ENCODE measurements around the gene BEAN1.

Gene BEAN1, protein sequence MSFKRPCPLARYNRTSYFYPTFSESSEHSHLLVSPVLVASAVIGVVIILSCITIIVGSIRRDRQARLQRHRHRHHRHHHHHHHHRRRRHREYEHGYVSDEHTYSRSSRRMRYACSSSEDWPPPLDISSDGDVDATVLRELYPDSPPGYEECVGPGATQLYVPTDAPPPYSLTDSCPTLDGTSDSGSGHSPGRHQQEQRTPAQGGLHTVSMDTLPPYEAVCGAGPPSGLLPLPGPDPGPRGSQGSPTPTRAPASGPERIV

DNA sequence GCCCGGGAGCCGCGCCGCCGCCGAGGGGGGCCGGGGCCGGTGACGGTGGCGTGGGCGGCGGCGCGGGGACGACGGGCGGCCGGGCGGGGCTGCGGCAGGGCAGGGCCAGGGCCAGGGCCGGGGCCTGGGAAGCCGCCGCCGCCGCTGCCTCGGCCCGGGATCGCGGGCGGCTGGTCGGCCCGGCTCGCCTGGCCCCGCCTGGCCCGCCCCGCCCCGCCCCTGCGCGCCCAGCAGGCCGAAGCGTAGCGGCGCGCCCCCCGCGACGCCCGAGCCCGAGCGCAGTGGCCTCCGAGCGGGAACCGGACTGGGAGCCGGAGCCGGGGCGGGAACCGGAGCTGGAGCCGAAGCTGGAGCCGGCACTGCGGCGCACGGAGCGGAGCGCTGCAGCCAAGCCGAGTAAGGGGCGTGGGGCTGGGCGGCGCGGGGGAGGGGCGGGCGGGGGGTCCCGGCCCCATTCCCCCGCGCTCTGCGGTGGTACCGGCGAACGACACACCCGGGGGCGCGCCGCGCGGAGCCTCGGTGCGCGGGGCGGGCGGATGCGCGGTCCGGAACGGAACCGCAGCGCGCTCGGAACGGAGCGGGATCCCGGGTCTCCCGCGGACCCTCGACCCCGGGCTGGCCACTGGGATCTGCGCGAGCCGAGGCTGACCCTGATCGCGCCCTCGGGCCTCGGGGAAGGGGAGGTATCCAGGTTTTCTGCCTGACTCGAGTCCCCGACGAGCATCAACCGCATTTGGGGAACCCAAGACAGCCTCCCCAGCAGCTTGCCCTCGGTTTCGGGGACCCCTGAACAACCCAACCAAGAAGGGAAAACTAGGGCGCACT is at the start of gene BEAN1:
Gene BEAN1, plus strand, starts transcription at position 260 of the 825 bp plus-strand sequence. CDS start 10,382 bp downstream, outside the sequence.
- DNase-seq (ENCODE audit: low read depth) = peak; percentile 13
- TF ChIP-seq, protein P1, sequence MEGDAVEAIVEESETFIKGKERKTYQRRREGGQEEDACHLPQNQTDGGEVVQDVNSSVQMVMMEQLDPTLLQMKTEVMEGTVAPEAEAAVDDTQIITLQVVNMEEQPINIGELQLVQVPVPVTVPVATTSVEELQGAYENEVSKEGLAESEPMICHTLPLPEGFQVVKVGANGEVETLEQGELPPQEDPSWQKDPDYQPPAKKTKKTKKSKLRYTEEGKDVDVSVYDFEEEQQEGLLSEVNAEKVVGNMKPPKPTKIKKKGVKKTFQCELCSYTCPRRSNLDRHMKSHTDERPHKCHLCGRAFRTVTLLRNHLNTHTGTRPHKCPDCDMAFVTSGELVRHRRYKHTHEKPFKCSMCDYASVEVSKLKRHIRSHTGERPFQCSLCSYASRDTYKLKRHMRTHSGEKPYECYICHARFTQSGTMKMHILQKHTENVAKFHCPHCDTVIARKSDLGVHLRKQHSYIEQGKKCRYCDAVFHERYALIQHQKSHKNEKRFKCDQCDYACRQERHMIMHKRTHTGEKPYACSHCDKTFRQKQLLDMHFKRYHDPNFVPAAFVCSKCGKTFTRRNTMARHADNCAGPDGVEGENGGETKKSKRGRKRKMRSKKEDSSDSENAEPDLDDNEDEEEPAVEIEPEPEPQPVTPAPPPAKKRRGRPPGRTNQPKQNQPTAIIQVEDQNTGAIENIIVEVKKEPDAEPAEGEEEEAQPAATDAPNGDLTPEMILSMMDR (conservative IDR thresholded peaks at IDR 0.05; ENCODE audit: low read length) = no peak
- peak within 1 kb of the TSS; percentile 39 for H3K4me3 ChIP-seq (ENCODE audit: low read length)

DNA sequence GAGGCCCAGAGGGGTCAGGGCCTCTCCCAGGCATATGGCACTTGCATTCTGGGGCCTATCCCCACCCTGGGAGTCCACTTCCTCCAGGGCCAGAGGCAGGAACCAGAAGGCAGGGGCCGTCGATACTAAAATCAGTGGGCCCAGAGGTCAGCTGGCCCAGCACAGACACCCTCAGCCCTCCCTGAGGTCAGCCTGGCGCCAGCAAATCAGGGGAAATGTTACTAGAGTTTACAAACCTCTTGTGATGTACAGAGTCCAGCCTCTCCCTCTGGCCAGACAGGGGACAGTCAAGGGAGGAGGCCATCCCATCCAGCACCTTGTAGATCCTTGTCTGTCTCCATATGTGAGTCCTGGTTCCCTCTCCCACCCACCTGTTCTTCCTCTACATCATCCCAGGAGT is 49.8 kb upstream of the BEAN1 start:
- DNase-seq (ENCODE audit: low read depth) = no peak
- TF ChIP-seq, protein P1 (conservative IDR thresholded peaks at IDR 0.05; ENCODE audit: low read length) = no peak
- no peak overlapping the region for H3K4me3 ChIP-seq (ENCODE audit: low read length)

DNA sequence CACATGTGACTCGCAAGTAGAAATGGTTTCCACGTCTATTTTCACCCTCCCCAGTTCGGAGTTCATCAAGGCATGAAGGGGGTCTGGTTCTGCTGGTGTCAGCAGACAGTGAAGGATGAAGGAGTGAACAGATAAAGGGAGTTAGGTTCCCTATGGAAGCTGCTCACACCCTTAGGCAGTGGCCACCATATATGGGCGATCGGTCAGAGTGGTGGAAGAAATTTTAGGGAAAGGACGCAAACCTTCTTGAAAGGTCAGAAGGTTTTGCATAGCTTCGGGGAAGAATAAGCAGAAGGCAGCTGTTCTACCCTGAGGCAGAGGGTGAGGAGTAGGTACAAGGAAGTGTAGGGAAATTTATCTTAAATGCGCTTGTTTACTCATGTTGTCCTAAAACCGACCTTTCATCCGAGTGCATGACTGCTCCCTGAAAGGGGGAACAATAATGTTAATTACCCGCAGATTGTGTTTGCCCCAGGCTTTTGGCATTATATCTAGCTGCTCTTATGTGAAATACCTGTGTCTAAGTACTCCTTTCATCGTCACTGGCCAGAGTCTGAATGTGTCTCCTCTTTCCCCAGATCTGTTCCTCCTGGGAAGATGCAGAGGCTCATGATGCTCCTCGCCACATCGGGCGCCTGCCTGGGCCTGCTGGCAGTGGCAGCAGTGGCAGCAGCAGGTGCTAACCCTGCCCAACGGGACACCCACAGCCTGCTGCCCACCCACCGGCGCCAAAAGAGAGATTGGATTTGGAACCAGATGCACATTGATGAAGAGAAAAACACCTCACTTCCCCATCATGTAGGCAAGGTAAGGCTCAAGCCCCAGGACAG is 48.1 kb upstream of the BEAN1 start:
- DNase-seq (ENCODE audit: low read depth) = no peak
- H3K4me3 ChIP-seq (ENCODE audit: low read length) = no peak overlapping the region

DNA sequence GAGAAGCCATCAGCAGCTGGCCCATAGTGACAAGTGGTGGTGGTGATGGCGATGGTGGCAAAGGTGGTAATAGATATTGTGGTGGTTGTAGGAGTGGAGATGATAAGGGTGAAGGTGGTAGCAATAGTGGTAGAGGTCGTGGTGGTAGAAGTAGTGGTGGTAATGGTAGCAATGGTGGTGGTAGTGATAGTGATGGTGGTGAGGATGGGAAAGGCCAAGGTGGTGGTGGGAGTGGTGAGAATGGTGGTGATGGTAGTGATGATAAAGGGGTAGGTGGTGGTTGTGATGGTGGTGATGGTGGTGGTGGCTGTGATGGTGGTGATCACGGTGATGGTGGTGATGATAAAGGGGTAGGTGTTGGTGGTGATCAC is 47.5 kb upstream of the BEAN1 start:
- TF ChIP-seq, protein P1 (conservative IDR thresholded peaks at IDR 0.05; ENCODE audit: low read length) = no peak
- DNase-seq (ENCODE audit: low read depth) = no peak
- H3K4me3 ChIP-seq (ENCODE audit: low read length) = no peak overlapping the region

More for the DNA sequence above, 48.1 kb upstream of the BEAN1 start:
- TF ChIP-seq, protein P1 (conservative IDR thresholded peaks at IDR 0.05; ENCODE audit: low read length) = no peak

DNA sequence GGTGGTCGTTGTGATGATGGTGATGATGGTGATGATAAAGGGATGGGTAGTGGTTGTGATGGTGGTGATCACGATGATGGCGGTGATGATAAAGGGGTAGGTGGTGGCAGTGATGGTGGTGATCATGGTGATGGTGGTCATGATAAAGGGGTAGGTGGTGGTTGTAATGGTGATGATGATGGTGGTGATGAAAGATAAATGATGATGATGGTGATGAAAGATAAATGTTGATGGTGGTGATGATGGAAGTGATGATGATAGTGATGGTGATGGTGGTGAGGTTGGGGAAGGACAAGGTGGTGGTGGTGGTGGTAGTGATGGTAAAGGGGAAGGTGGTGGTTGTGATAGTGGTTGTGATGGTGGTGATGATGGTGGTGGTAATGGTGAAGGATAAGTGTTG is 46.7 kb upstream of the BEAN1 start:
- DNase-seq (ENCODE audit: low read depth) = no peak
- H3K4me3 ChIP-seq (ENCODE audit: low read length) = no peak overlapping the region
- TF ChIP-seq, protein P1 (conservative IDR thresholded peaks at IDR 0.05; ENCODE audit: low read length) = no peak

DNA sequence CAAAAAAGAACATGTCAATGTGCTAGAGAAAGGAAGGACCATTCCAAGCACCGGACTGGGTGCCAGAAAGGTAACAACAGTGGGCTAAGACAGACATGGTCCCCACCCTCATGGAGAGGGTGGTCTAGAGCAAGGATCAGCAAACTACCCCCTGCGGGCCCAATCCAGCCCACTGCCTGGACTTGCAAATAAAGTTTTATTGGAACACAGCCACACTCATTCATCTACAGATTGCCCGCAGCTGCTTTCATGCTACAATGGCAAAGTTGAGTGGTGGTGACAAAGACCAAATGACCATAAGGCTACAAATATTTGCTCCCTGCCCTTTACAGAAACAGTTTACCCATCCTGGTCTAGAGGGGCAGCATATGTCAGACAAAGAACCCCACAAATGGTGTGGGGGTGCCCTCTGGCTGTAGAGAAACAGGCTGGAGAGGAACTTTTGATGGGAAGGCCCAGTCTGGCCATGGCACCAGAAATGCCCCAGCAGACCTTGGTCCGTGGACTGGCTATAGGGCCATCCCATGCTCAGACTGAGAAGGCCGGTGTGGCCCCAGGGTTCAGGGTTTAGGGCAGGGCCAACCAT is 45.4 kb upstream of the BEAN1 start:
- no peak for DNase-seq (ENCODE audit: low read depth)
- H3K4me3 ChIP-seq (ENCODE audit: low read length) = no peak overlapping the region
- TF ChIP-seq, protein P1 (conservative IDR thresholded peaks at IDR 0.05; ENCODE audit: low read length) = no peak
